ENCODE measurements around the gene AOPEP. TPM values are rescaled to one million over a fixed set of nuclear protein-coding genes. Genes with fewer than 3 reads are reported as not detected.

Gene AOPEP
- total and polyA plus RNA-seq, 7 donors = 28.0 to 490 (median 184) TPM

DNA sequence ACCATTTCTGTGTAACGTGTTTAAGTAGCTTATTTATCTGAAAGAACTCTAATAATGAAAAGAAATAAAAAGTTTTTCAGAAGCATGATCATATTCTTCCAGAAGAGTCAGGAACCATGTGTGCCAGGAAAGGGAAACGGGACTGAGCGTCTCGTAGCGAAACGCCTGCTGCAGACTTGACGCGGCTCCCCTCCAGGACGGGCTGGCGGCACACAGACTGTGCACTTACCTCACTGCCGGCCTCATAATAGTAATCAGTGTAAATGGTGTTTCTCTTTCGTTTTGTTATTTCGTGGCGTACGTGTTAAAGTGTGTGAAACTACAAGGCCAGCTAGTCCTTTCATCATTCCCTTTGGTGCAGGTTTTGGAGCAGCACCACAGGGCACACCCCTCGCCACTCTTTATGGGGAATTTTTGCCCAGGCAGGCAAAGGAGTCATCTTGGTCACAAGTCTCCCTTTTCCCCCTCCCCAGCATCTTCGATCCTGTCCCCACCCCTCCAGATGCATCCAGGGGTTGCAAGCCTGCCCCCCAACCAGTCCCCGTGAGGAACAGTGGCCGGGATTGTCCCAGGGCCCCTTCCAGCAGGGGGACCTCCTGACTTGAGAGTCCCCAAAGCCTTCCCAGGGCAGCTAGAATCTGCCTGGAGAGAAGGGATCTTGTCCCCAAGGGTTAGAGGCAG is 357.9 kb downstream of the AOPEP start:
- intact Hi-C loops (cut with DNase I) = loop anchor here (5.0 kb wide), 1 partner anchor 37 kb away; no protein-coding TSS in a partner anchor
- Histone ChIP-seq H3K27ac (peak overlapping the region; percentile 77 to 99 (median 86)), H3K9me3 (no peaks in the 10 kb centered on the region), H3K4me1 (peaks cover 0 to 100% (median 88%) of the 10 kb centered on the region in 4 donors), H3K36me3 (peaks cover 16 to 67% (median 45%) of the 10 kb centered on the region in 4 donors), H3K27me3 (no peaks in the 10 kb centered on the region), H3K4me3 (no peak overlapping the region)
- 90% methylated on average over 19 of the region's 19 CpGs for WGBS, 2 donors
- TF ChIP-seq POLR2AphosphoS5 (IDR thresholded peaks at IDR 0.05) = peak; percentile 6 to 72 (median 65)
- TF ChIP-seq EP300 (IDR thresholded peaks at IDR 0.05) = peak in 1 of 4 donors; percentile 45
- TF ChIP-seq POLR2A (IDR thresholded peaks at IDR 0.05) = no peak
- TF ChIP-seq, protein P1, sequence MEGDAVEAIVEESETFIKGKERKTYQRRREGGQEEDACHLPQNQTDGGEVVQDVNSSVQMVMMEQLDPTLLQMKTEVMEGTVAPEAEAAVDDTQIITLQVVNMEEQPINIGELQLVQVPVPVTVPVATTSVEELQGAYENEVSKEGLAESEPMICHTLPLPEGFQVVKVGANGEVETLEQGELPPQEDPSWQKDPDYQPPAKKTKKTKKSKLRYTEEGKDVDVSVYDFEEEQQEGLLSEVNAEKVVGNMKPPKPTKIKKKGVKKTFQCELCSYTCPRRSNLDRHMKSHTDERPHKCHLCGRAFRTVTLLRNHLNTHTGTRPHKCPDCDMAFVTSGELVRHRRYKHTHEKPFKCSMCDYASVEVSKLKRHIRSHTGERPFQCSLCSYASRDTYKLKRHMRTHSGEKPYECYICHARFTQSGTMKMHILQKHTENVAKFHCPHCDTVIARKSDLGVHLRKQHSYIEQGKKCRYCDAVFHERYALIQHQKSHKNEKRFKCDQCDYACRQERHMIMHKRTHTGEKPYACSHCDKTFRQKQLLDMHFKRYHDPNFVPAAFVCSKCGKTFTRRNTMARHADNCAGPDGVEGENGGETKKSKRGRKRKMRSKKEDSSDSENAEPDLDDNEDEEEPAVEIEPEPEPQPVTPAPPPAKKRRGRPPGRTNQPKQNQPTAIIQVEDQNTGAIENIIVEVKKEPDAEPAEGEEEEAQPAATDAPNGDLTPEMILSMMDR (IDR thresholded peaks at IDR 0.05) = no peak
- DNase-seq = peak; percentile 85

GRCh38 chr9:95085036-95085770 is 358.7 kb downstream of the AOPEP start:
- Histone ChIP-seq H3K36me3 (peaks cover 16 to 73% (median 45%) of the 10 kb centered on the region in 4 donors), H3K4me3 (no peak overlapping the region), H3K27ac (peak overlapping the region; percentile 77 to 99 (median 86)), H3K9me3 (no peaks in the 10 kb centered on the region), H3K4me1 (peaks cover 0 to 100% (median 89%) of the 10 kb centered on the region in 4 donors), H3K27me3 (no peaks in the 10 kb centered on the region)
- intact Hi-C loops (cut with DNase I) = no loop called here
- peak; percentile 61 for DNase-seq
- TF ChIP-seq POLR2AphosphoS5 (IDR thresholded peaks at IDR 0.05) (peak in 1 of 4 donors; percentile 20), POLR2A (IDR thresholded peaks at IDR 0.05) (no peak)
- TF ChIP-seq, protein P1 (IDR thresholded peaks at IDR 0.05) = no peak
- WGBS, 2 donors = 91 to 92% methylated on average over 29 of the region's 29 CpGs

DNA sequence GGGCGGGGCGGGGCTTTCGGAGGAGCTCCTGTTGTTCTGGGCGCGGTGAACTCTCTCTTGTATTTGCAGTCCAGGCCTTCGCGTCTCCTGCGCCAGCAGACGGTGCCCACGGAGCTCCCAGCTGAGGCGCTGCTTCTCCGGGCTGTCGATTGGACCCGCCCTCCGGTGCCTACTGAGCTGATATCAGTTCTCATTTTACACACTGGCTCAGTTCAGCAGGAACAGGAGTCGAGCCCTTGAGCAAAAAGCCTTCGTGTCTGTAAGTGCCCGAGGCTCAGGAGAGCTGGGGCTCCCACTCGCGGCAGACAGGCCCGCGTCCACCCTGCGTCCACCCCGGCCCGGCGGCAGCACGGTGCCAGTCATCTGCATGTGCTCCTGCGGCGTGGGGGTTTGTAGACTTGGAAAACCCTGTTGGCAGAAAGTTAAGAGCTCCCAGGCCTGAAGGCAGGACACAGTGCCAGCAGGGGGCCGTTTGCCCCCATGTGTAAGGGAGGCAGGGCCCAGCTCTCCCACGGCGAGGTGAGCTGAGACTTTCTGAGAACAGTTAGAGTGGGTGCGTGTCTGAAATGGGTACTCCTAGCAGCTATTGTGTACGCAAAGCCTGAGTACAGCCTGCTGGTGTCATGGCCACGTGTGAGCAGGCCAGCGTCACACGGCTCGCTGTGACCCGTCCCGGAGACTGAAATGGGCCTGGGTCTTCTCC is 359.5 kb downstream of the AOPEP start:
- H3K27ac ChIP-seq = peak overlapping the region; percentile 77 to 99 (median 86)
- no peaks in the 10 kb centered on the region for H3K9me3 ChIP-seq
- peaks cover 13 to 69% (median 43%) of the 10 kb centered on the region in 4 donors for H3K36me3 ChIP-seq
- no peak overlapping the region for H3K4me3 ChIP-seq
- H3K4me1 ChIP-seq = peaks cover 0 to 100% (median 90%) of the 10 kb centered on the region in 4 donors
- no peaks in the 10 kb centered on the region for H3K27me3 ChIP-seq
- TF ChIP-seq POLR2AphosphoS5 (IDR thresholded peaks at IDR 0.05) (peak in 1 of 4 donors; percentile 5), POLR2A (IDR thresholded peaks at IDR 0.05) (no peak), EP300 (IDR thresholded peaks at IDR 0.05) (no peak)
- WGBS, 2 donors = 90 to 91% methylated on average over 40 of the region's 40 CpGs
- peak; percentile 78 for DNase-seq
- intact Hi-C loops (cut with DNase I) = no loop called here

DNA sequence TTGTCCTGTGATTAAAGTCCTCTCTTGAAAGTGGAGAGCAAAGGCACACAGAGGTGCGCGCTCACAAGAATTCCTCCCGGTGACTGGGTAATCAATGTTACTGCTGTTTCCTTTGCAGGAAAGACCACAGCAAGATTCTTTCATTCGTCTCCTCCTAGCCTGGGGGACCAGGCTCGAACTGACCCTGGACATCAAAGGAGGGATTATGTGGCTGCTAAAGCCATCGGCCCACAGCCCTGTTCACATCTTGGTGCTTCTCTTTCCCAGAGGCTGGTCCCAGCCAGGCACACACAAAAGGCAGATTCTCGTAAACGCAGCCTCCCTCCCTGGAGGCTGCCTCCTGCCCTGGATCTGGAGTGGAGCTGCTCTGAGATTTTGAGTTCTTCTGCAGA is 360.1 kb downstream of the AOPEP start:
- no peak overlapping the region for H3K4me3 ChIP-seq
- TF ChIP-seq POLR2AphosphoS5 (IDR thresholded peaks at IDR 0.05) (no peak), POLR2A (IDR thresholded peaks at IDR 0.05) (no peak), EP300 (IDR thresholded peaks at IDR 0.05) (no peak)
- TF ChIP-seq, protein P1 (IDR thresholded peaks at IDR 0.05) = no peak
- peaks cover 0 to 100% (median 90%) of the 10 kb centered on the region in 4 donors for H3K4me1 ChIP-seq
- peaks cover 10 to 64% (median 38%) of the 10 kb centered on the region in 4 donors for H3K36me3 ChIP-seq
- intact Hi-C loops (cut with DNase I) = no loop called here
- WGBS, 2 donors = 88 to 90% methylated on average over 8 of the region's 8 CpGs
- peak overlapping the region; percentile 77 to 99 (median 86) for H3K27ac ChIP-seq
- DNase-seq = no peak
- no peaks in the 10 kb centered on the region for H3K9me3 ChIP-seq
- no peaks in the 10 kb centered on the region for H3K27me3 ChIP-seq

All from sigmoid colon (tissue), 7 donors.